Naive thymus-derived CD8-positive, alpha-beta T cell (primary cell): Measurements from ENCODE around the gene PACS2. TPM values are rescaled to one million over a fixed set of nuclear protein-coding genes. Genes with fewer than 3 reads are reported as not detected.

Source experiments
- ATAC-seq, 2 donors: fragments of 150-1000 bp; cut with Tn5 transposase in 1 of 2; sonication (Bioruptor Pico), chemical (Tn5 transposase) in 1 of 2; 1 replicate in 1 of 2; 2 replicates in 1 of 2; pipeline ENCODE4 v1.10.0; 2021; ENCODE audit warnings: mild to moderate bottlenecking in 2 of 2, moderate library complexity in 2 of 2
- POLR2A ChIA-PET: fragments of 350-600 bp; sonication (Branson Sonifier 250); formaldehyde crosslinking; loops from one replicate; lab custom pipeline; 2021; ENCODE audit warnings: antibody characterized with exemption; lab: Charles Lee
- DNase-seq, 10 donors: peaks; one replicate each; pipeline versions ENCODE4 v3.0.0 to v3.0.0-alpha.2; 2020 to 2022
- H3K27ac Mint-ChIP-seq, 10 donors: one replicate each; pipeline ENCODE4 v1.8.0; 2020 to 2022; ENCODE audit warnings: mild to moderate bottlenecking in 10 of 10, mixed read lengths in 10 of 10, moderate library complexity in 4 of 10, inconsistent platforms in 1 of 10
- H3K27me3 Mint-ChIP-seq, 5 donors: one replicate each; pipeline ENCODE4 v1.8.0; 2021 to 2022; ENCODE audit warnings: mixed read lengths in 5 of 5
- H3K36me3 Mint-ChIP-seq, 3 donors: one replicate each; pipeline ENCODE4 v1.8.0; 2020 to 2022; ENCODE audit warnings: mixed read lengths in 3 of 3, mild to moderate bottlenecking in 2 of 3, inconsistent platforms in 1 of 3
- H3K4me1 Mint-ChIP-seq, 4 donors: one replicate each; pipeline ENCODE4 v1.8.0; 2021 to 2022; ENCODE audit warnings: mixed read lengths in 4 of 4
- H3K4me3 Mint-ChIP-seq, 10 donors: one replicate each; pipeline ENCODE4 v1.8.0; 2020 to 2022; ENCODE audit warnings: mild to moderate bottlenecking in 10 of 10, mixed read lengths in 10 of 10, moderate library complexity in 6 of 10, inconsistent platforms in 1 of 10
- H3K9me3 Mint-ChIP-seq, 9 donors: one replicate each; pipeline ENCODE4 v1.8.0; 2020 to 2022; ENCODE audit warnings: mixed read lengths in 9 of 9, mild to moderate bottlenecking in 3 of 9, inconsistent platforms in 1 of 9, moderate library complexity in 1 of 9
- polyA plus RNA-seq, 3 donors: library from polyadenylated mRNA; unstranded; fragments of 300-500 nt; fragmentation: Illumina TruSeq; gene quantifications; one replicate each; pipeline ENCODE4 v1.2.3, GENCODE V29; 2021
- total RNA-seq, 8 experiments: library from RNA in 2 of 8; stranded (reverse) in 2 of 8; gene quantifications; one replicate each; pipeline ENCODE4 v1.2.3 and lab custom pipeline; 2021 to 2026

The PACS2 gene
- total and polyA plus RNA-seq, 5 experiments from 2014 or later = 1.7 to 82.1 (median 6.1) TPM

DNA sequence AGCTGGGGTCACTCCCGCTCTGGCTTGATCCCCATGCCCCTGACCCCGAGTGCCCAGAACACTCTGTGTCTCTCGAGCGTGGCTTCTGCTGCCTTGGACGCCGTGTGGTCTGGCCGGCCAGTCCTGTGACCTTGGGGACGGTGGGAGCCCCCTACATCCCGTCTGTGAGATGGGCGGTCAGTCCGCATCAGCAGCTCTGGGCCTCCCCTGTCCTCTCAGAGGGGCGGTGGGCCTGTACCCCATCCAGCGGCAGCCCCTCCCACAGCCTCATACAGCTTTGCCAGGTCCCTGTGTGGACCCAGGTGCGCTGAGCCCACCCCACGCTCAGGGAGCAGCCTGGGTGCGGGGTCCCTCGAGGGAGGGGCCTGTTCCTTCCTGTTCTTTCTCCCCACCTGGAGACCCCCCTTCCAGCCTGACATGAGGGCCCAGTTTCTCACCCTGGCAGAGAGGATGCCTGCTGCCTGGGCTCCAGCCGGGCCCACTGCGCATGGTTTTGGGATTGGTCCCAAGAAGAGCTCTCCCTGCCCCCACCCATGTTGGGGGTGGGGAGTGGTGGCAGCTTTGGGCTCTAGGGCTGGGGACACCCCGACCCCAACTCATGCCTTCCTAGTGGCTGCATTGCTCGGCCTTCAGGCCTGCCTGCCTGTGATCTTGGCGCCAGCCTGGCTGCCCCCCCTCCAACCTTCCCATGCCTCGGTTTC lies 106.6 kb downstream of the PACS2 start:
- Mint-ChIP-seq H3K4me3 (peak overlapping the region; percentile 80 to 94 (median 83)), H3K27me3 (no peaks in the 10 kb centered on the region), H3K36me3 (peaks cover 0 to 8% (median 0%) of the 10 kb centered on the region in 3 donors), H3K9me3 (no peaks in the 10 kb centered on the region), H3K4me1 (peaks cover 12 to 34% (median 32%) of the 10 kb centered on the region in 4 donors), H3K27ac (peak overlapping the region; percentile 80 to 94 (median 88))
- DNase-seq = no peak
- POLR2A ChIA-PET = interaction anchor here (1.4 to 2.0 kb wide), 3 partner anchors 23 to 69 kb away, joined by 5 to 6 read pairs (median 5); partner anchors contain the start of genes TEDC1 and TEX22
- ATAC-seq = no peak

DNA sequence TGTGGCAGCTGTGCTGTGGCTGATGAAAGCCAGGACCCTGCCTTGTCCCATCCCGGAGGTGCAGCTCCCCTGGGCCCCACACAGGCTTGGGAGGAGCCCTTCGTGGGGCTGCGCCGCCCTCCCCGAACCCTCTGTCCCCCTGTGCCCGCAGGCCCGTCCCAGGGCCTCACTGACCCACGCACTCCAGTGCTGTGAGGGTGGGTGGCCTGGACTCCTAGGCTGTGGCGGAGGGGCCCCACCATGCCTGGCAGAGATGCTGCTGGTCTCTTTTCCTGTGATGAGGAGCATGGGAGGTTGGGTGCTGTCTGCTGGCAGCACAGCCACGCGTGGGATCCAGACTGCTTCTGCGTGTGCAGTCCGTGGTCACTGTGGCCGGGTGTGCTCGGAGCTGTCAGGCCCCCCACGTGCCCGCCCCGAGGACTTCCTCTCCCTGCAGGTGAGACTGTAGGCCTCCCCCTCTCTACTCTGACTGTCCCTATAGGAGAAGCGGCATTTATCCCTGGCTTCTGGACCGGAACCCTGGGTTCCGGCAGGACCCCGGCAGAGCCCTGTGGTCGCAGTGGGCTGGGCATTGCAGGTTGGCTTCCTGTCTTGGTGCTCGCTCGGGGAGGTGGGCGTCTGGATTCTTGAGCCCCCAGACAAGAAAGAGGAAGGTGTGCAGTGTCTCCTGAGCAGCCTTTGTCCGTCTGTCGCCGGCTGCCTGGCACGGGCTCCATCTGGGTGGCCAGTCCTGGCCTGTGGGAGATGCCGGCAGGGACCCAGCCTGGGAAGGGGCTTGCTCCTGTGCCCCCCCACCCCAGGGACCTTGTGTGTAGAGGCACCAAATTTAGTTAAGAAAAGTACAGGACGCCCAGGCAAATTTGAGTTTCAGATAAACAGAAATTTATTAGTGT lies 107.4 kb downstream of the PACS2 start:
- Mint-ChIP-seq H3K9me3 (no peaks in the 10 kb centered on the region), H3K36me3 (peaks cover 0 to 8% (median 5%) of the 10 kb centered on the region in 3 donors), H3K27me3 (no peaks in the 10 kb centered on the region), H3K27ac (peak overlapping the region; percentile 77 to 95 (median 88)), H3K4me1 (peaks cover 14 to 36% (median 35%) of the 10 kb centered on the region in 4 donors), H3K4me3 (peak overlapping the region; percentile 80 to 94 (median 83))
- DNase-seq = no peak
- ATAC-seq = peak; percentile 25 to 40
- POLR2A ChIA-PET = interaction anchor here (1.4 to 2.0 kb wide), 3 partner anchors 24 to 68 kb away, joined by 5 to 6 read pairs (median 5); partner anchors contain the start of genes TEDC1 and TEX22

DNA sequence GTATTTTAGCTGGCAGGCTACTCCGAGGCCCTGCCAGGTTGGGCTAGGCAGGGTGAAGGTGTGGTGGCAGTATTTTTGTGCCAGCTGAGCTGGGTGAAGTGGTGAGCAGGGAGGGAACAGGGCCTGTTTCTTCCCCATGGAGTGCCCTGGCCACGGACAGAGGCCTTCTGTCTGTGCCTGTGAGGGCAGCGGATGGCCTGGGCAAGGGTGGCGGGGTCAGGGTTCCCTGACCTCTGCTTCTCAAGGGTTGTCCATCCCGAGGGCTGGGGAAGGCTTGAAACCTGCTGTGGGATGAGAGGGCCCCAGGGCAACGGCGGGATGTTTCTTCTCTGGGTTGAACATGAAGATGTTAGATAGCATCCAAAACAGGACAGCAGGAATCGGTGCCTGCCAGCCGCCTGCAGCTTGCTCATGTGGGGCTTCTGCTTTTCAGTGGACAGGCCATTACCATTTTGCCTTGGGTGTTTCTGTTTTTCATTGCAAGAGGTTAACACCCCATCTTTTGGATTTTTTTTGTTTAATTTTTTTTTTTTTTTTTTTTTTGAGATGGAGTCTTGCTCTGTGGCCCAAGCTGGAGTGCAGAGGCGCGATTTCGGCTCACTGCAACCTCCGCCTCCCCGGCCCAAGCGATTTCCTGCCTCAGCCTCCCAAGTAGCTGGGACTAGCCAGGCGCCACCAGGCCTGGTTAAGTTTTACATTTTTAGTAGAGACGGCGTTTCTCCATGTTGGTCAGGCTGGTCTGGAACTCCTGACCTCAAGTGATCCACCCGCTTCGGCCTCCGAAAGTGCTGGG lies 108.3 kb downstream of the PACS2 start:
- ATAC-seq = no peak
- Mint-ChIP-seq H3K36me3 (peaks cover 0 to 10% (median 8%) of the 10 kb centered on the region in 3 donors), H3K9me3 (peaks cover 0 to 1% (median 0%) of the 10 kb centered on the region in 9 donors), H3K4me3 (peak overlapping the region in 4 of 10 donors; percentile 36 to 94 (median 56)), H3K4me1 (peaks cover 17 to 41% (median 39%) of the 10 kb centered on the region in 4 donors), H3K27ac (peak overlapping the region; percentile 13 to 95 (median 80)), H3K27me3 (no peaks in the 10 kb centered on the region)
- POLR2A ChIA-PET = interaction anchor here (0.6 to 0.7 kb wide), 2 partner anchors 31 to 32 kb away, joined by 3 to 4 read pairs; no protein-coding TSS in a partner anchor
- no peak for DNase-seq

DNA sequence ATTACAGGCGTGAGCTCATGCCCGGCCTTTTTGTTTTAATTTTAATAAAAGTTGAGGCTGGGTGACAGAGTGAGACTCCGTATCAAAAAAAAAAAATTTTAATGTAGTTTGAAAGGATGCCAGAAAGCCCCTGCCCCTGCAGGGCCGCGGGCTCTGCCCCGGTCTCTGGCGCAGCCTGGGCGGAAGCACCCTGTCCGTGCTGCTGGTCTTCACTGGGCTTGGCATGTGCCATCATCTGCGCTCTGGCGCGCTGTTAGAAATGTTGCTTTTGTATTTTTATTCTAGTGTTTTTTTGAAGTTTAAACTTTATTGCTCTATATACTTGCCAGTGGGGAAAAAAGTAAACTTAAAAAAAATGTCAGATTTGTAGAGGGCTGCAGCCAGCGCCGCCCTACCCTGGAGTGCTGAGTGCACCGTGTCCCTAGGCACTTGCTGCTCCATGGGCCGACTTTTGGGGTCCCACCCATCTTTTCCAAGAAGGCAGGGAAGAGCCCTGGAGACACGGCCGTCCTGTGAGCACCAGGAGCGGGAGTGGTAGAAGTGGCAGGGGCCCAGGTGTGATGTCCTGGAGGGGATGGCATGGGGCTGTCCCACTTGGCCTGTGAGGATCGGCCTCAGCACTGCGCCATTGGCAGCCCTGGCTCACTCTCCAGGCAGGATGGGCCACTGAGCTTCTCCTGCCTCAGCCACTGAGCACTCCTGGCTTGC lies 109.1 kb downstream of the PACS2 start:
- Mint-ChIP-seq H3K27ac (peak overlapping the region in 5 of 10 donors; percentile 9 to 61 (median 31)), H3K27me3 (no peaks in the 10 kb centered on the region), H3K4me3 (peak overlapping the region in 2 of 10 donors; percentile 8 to 22), H3K4me1 (peaks cover 17 to 42% (median 38%) of the 10 kb centered on the region in 4 donors), H3K36me3 (peaks cover 0 to 10% (median 8%) of the 10 kb centered on the region in 3 donors), H3K9me3 (peaks cover 0 to 2% (median 0%) of the 10 kb centered on the region in 9 donors)
- POLR2A ChIA-PET = interaction anchor here (0.6 to 0.7 kb wide), 2 partner anchors 31 to 33 kb away, joined by 3 to 4 read pairs; no protein-coding TSS in a partner anchor
- ATAC-seq (no peak), DNase-seq (no peak)

GRCh38 chr14:105424861-105425260 lies 110.3 kb downstream of the PACS2 start:
- Mint-ChIP-seq H3K9me3 (peaks cover 0 to 2% (median 0%) of the 10 kb centered on the region in 9 donors), H3K27ac (no peak overlapping the region), H3K4me3 (no peak overlapping the region), H3K27me3 (no peaks in the 10 kb centered on the region), H3K4me1 (peaks cover 17 to 41% (median 37%) of the 10 kb centered on the region in 4 donors), H3K36me3 (peaks cover 0 to 10% (median 8%) of the 10 kb centered on the region in 3 donors)
- POLR2A ChIA-PET = interaction anchor here (1.1 kb wide), 1 partner anchor 9 kb away, joined by 5 read pairs; no protein-coding TSS in a partner anchor
- DNase-seq = no peak
- ATAC-seq = no peak

DNA sequence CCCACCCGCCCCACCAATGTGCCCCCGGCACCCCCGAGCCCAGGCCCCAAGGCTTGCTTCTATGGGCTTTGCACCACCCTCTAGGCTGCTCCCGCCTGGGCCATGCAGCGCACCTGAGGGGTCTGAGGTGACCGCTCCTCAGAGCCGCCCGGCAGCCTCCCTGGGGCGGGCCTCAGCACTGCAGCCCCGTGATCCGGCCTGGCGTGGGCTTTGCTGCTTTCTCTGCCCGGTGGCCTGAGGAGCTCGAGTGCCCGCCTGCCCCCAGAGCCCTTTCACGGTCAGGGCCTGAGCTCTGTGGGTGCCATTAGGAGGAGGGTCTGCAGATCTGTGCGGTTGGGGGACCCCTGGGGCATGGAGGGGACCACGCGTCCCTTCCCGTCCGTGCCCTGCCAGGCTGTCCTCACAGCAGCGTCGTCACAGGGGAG lies 111.3 kb downstream of the PACS2 start:
- H3K4me1 Mint-ChIP-seq = peaks cover 16 to 41% (median 35%) of the 10 kb centered on the region in 4 donors
- H3K4me3 Mint-ChIP-seq = no peak overlapping the region
- H3K9me3 Mint-ChIP-seq = peaks cover 0 to 2% (median 0%) of the 10 kb centered on the region in 9 donors
- no peaks in the 10 kb centered on the region for H3K27me3 Mint-ChIP-seq
- DNase-seq (no peak), ATAC-seq (no peak)
- POLR2A ChIA-PET = interaction anchor here (0.6 kb wide), 1 partner anchor 55 kb away, joined by 5 read pairs; no protein-coding TSS in a partner anchor
- H3K36me3 Mint-ChIP-seq = peaks cover 4 to 18% (median 11%) of the 10 kb centered on the region in 3 donors
- no peak overlapping the region for H3K27ac Mint-ChIP-seq

DNA sequence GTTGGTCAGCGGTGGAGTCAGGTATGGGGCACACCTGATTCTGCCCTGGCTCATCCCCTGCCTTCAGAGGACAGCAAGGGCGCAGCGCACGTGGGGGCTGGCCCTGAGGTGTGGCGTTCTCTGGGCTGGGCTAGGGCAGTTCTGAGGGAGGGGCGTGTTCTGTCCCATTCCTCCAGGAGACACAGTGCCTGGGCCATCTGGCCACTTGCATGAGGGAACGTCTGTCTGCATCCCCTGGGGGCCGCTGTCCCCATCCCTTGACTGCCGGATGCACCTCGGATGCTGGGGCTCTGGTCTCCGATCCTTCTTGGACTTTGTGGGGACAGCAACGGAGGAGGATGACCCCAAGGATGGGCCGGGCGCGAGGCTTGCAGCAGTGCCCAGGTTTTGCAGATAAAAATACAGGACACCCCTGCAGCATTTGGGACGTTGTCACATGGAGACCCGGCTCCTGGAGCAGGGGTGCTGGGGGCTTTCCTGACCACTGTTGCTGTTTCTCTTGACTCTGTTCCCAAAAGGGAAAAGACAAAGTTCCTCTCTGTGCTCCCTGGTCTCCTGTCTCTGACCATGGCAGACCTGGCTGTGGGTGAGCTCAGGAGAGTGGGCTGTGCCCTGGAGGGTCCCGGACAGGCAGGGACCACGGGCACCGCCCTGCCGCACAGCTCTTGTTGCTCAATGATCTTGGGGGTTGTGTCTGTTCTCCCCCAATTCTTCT lies 112.0 kb downstream of the PACS2 start:
- DNase-seq = no peak
- H3K4me3 Mint-ChIP-seq = peak overlapping the region in 1 of 10 donors; percentile 33
- POLR2A ChIA-PET = no interaction called here
- H3K4me1 Mint-ChIP-seq = peaks cover 11 to 34% (median 27%) of the 10 kb centered on the region in 4 donors
- ATAC-seq = no peak
- peaks cover 4 to 23% (median 15%) of the 10 kb centered on the region in 3 donors for H3K36me3 Mint-ChIP-seq
- H3K27ac Mint-ChIP-seq = peak overlapping the region in 2 of 10 donors; percentile 29 to 56
- H3K27me3 Mint-ChIP-seq = no peaks in the 10 kb centered on the region
- peaks cover 0 to 2% (median 0%) of the 10 kb centered on the region in 9 donors for H3K9me3 Mint-ChIP-seq

DNA sequence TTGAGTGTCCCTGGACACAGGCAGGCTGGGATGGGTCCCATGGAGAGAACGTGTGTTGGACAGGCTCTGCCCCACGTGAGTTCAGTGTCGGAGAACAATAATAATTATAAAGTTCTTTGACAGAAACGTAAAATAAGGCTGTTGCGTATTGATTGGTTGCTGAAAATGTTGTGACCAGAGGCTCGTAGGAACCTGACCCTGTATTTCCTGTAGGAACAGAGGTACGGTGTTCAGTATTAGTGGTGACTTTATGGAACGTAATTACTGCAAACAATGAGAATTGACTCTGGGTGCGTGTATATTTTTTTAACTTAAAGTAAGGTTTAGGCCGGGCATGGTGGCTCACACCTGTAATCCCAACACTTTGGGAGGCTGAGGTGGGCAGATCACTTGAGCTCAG lies 112.9 kb downstream of the PACS2 start:
- POLR2A ChIA-PET = no interaction called here
- DNase-seq (no peak), ATAC-seq (no peak)
- H3K27me3 Mint-ChIP-seq = no peaks in the 10 kb centered on the region
- H3K9me3 Mint-ChIP-seq = peaks cover 0 to 2% (median 0%) of the 10 kb centered on the region in 9 donors
- H3K4me3 Mint-ChIP-seq = peak overlapping the region in 1 of 10 donors; percentile 33
- H3K36me3 Mint-ChIP-seq = peaks cover 4 to 23% (median 15%) of the 10 kb centered on the region in 3 donors
- peaks cover 7 to 25% (median 19%) of the 10 kb centered on the region in 4 donors for H3K4me1 Mint-ChIP-seq
- H3K27ac Mint-ChIP-seq = peak overlapping the region in 2 of 10 donors; percentile 31 to 86

GRCh38 chr14:105427936-105428485 lies 113.5 kb downstream of the PACS2 start:
- no peaks in the 10 kb centered on the region for H3K27me3 Mint-ChIP-seq
- POLR2A ChIA-PET = no interaction called here
- peak overlapping the region in 8 of 10 donors; percentile 18 to 78 (median 58) for H3K27ac Mint-ChIP-seq
- ATAC-seq (no peak), DNase-seq (no peak)
- peak overlapping the region in 1 of 10 donors; percentile 30 for H3K4me3 Mint-ChIP-seq
- H3K9me3 Mint-ChIP-seq = peaks cover 0 to 2% (median 0%) of the 10 kb centered on the region in 9 donors
- H3K36me3 Mint-ChIP-seq = peaks cover 4 to 23% (median 15%) of the 10 kb centered on the region in 3 donors
- peaks cover 7 to 20% (median 13%) of the 10 kb centered on the region in 4 donors for H3K4me1 Mint-ChIP-seq

DNA sequence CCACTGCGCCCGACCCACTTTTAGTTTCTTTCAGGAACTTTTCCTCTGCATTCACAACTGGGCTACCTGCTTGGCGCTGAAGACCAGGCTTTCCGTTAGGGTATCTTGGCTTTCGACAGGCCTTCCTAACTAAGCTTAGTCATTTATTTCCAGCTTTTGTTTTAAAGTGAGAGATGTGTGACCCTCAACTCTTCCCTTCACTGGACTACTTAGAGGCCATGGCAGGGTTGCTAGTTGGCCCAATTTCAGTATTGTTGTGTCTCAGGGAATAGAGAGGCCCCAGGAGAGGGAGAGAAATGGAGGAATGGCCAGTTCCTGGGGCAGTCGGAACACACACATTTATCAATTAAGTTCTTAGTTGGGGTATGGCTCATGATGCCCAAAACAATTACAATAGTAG lies 115.5 kb downstream of the PACS2 start:
- POLR2A ChIA-PET = no interaction called here
- peak overlapping the region in 1 of 10 donors; percentile 71 for H3K27ac Mint-ChIP-seq
- peaks cover 5 to 23% (median 18%) of the 10 kb centered on the region in 4 donors for H3K4me1 Mint-ChIP-seq
- peaks cover 4 to 23% (median 15%) of the 10 kb centered on the region in 3 donors for H3K36me3 Mint-ChIP-seq
- no peak overlapping the region for H3K4me3 Mint-ChIP-seq
- DNase-seq (no peak), ATAC-seq (no peak)
- H3K9me3 Mint-ChIP-seq = peaks cover 0 to 2% (median 0%) of the 10 kb centered on the region in 9 donors
- no peaks in the 10 kb centered on the region for H3K27me3 Mint-ChIP-seq
